GM12864 (cell line): Measurements from ENCODE around the gene ASRGL1.
A peak's percentile ranks its signal among the peaks of the same experiment; 100 is the strongest.
"Not testable (repeated sequence)": the region's sequence is repeated elsewhere in the genome, so short reads cannot be mapped to it uniquely, and the experiment has no call there.

Experiments used
- DNase-seq: peaks from one replicate; pipeline ENCODE4 v3.0.0-alpha.2; 2011; ENCODE audit warnings: low read depth
- H3K4me3 ChIP-seq: 2 replicates; pipeline ENCODE4 v1.5.1; 2011; ENCODE audit warnings: mild to moderate bottlenecking, low read depth, low read length, control low read depth
- CTCF ChIP-seq: IDR thresholded peaks from 2 replicates; pipeline ENCODE4 v1.5.1; 2011; ENCODE audit warnings: low read depth, mild to moderate bottlenecking, moderate library complexity, low read length, control low read depth, inconsistent platforms; ENCODE audit errors: missing control alignments

The ASRGL1 gene

GRCh38 chr11:62340269-62340901, 3.1 kb downstream of the ASRGL1 start:
- TF ChIP-seq CTCF, result peak; percentile 76
- DNase-seq, result peak; percentile 15
- H3K4me3 ChIP-seq, result no peak overlapping the region

- TF ChIP-seq CTCF, result no peak
- no peak for DNase-seq
- H3K4me3 ChIP-seq, result no peak overlapping the region
These were observed 4.3 kb downstream of the ASRGL1 start for GRCh38 chr11:62341588-62341987.

- DNase-seq, H3K4me3 ChIP-seq: not testable (repeated sequence)
These were observed 6.5 kb downstream of the ASRGL1 start for GRCh38 chr11:62343646-62344190.

GRCh38 chr11:62344210-62344609, 7.0 kb downstream of the ASRGL1 start:
- no peak for TF ChIP-seq CTCF
- no peak overlapping the region for H3K4me3 ChIP-seq
- no peak for DNase-seq

GRCh38 chr11:62345861-62346260, 8.6 kb downstream of the ASRGL1 start:
- DNase-seq, result no peak
- TF ChIP-seq CTCF, result no peak
- no peak overlapping the region for H3K4me3 ChIP-seq

GRCh38 chr11:62352355-62353336, 15.4 kb downstream of the ASRGL1 start:
- no peak for TF ChIP-seq CTCF
- DNase-seq, result no peak
- H3K4me3 ChIP-seq, result no peak overlapping the region

- no peak overlapping the region for H3K4me3 ChIP-seq
- DNase-seq, result no peak
- no peak for TF ChIP-seq CTCF
These were observed 16.6 kb downstream of the ASRGL1 start for GRCh38 chr11:62353841-62354240.
